ENCODE data around the gene NF1. TPM values are rescaled to one million over a fixed set of nuclear protein-coding genes. Genes with fewer than 3 reads are reported as not detected.
A peak's percentile ranks its signal among the peaks of the same experiment; 100 is the strongest.

Gene NF1
- total RNA-seq, 1 experiment from 2014 or later = 35.4 TPM

DNA sequence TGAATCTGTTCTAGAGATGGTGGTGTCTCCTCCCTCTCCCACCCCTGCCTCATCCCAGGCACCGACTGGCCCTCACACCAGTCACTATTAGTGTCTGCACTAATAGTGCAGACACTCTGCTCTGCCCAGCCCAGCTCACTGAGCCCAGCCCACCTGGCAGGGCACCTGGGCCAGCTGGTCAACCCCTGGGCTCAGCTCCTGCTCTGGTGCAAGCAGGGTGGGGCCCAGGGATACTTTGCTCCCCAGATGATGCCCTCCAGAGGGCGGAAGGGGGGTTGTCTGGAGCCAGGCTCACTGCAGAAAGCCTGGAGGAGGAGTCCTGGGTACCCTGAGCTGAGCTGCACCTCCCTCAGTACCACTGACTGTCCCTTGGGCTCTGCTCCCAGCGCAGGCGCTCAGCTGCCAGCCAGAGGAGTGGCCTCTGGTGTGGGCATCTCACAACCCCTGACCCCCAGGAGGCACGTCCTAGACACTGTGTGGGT lies 311.2 kb downstream of the NF1 start:
- ChIA-PET POLR2A (interaction anchor here (0.6 kb wide), 1 partner anchor 82 kb away, joined by 3 read pairs; no protein-coding TSS in a partner anchor), CTCF (interaction anchor here (0.6 to 3.8 kb wide), 15 partner anchors 8 to 437 kb away, joined by 3 to 21 read pairs (median 4); partner anchors contain the start of gene RAB11FIP4)
- no peak overlapping the region for H3K27ac Mint-ChIP-seq
- DNase-seq (ENCODE audit: low spot score) (peak; percentile 52), ATAC-seq (peak; percentile 96)
- no peaks in the 10 kb centered on the region for H3K36me3 Mint-ChIP-seq
- no peak overlapping the region for H3K4me3 Mint-ChIP-seq
- no peaks in the 10 kb centered on the region for H3K9me3 Mint-ChIP-seq
- H3K27me3 Mint-ChIP-seq (ENCODE audit: low read depth) = no peaks in the 10 kb centered on the region
- TF ChIP-seq, protein P1, sequence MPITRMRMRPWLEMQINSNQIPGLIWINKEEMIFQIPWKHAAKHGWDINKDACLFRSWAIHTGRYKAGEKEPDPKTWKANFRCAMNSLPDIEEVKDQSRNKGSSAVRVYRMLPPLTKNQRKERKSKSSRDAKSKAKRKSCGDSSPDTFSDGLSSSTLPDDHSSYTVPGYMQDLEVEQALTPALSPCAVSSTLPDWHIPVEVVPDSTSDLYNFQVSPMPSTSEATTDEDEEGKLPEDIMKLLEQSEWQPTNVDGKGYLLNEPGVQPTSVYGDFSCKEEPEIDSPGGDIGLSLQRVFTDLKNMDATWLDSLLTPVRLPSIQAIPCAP (CRISPR knock-in tag; IDR thresholded peaks at IDR 0.05) = no peak
- no peak for TF ChIP-seq ELF4 (CRISPR knock-in tag; IDR thresholded peaks at IDR 0.05; ENCODE audit: low read depth)
- peaks cover 17% of the 10 kb centered on the region for H3K4me1 Mint-ChIP-seq

DNA sequence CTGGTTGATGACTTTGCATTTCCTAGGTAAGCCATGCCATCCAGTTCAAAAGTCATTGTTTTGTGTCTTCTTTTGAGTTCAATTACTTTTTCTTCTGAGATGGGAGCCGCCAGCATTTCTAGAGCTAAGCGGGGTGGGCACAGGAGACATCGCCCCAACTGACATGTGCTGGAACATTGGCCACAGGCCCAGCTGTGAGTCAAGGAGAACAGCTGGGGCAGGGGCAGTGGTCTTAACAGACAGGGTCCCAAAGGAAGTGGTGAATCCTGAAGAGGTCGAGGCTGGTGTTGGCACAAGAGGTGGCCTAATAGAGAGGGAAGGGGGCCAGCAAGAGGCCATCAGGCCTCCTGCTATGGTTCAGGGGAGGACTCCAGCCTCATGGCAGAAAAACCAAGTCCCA lies 313.8 kb downstream of the NF1 start:
- Mint-ChIP-seq H3K4me3 (no peak overlapping the region), H3K4me1 (peaks cover 26% of the 10 kb centered on the region)
- POLR2A ChIA-PET = no interaction called here

DNA sequence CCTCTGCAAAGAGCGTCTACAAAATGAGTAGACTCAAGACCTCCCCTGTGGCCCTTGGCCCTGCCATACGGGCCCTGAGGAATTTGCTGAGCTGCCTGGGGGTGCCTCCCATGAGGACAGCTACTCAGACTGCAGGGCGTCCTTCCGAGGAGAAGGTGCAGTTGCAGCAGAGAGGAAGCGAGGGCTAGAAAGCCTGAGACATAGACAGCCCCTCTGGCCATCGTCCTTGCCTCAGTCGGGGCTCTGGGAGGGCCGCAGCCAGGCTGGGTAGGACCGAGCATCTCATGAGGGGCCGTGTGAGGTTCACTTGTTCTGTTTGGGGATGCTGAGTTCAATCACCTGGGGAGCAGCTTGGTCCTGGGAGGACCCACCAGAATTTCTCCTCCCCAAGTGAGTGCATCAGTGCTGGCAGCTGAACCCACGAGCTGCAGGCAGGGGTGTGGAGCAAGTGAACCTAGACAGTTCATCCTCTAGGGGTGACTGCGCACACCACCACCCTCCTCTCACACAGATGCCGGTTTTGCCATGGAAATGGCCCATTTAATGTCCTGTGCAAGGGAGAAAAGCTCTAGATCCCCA lies 317.0 kb downstream of the NF1 start:
- CTCF ChIA-PET = interaction anchor here (2.5 to 6.5 kb wide), 2 partner anchors 22 to 105 kb away, joined by 7 to 34 read pairs; partner anchors contain the start of gene RAB11FIP4
- H3K27me3 Mint-ChIP-seq (ENCODE audit: low read depth) = no peaks in the 10 kb centered on the region

More for the DNA sequence above, 313.8 kb downstream of the NF1 start:
- Mint-ChIP-seq H3K27me3 (ENCODE audit: low read depth) (no peaks in the 10 kb centered on the region), H3K36me3 (no peaks in the 10 kb centered on the region), H3K27ac (no peak overlapping the region), H3K9me3 (no peaks in the 10 kb centered on the region)
- TF ChIP-seq ZNF138 (CRISPR knock-in tag; conservative IDR thresholded peaks at IDR 0.05) (no peak), MYBL2 (CRISPR knock-in tag; IDR thresholded peaks at IDR 0.05) (no peak), ELF4 (CRISPR knock-in tag; IDR thresholded peaks at IDR 0.05; ENCODE audit: low read depth) (no peak), NR1H2 (CRISPR knock-in tag; IDR thresholded peaks at IDR 0.05) (no peak), ZNF396 (CRISPR knock-in tag; IDR thresholded peaks at IDR 0.05; ENCODE audit: borderline replicate concordance) (no peak)
- TF ChIP-seq, protein P2, sequence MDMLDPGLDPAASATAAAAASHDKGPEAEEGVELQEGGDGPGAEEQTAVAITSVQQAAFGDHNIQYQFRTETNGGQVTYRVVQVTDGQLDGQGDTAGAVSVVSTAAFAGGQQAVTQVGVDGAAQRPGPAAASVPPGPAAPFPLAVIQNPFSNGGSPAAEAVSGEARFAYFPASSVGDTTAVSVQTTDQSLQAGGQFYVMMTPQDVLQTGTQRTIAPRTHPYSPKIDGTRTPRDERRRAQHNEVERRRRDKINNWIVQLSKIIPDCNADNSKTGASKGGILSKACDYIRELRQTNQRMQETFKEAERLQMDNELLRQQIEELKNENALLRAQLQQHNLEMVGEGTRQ (CRISPR knock-in tag; IDR thresholded peaks at IDR 0.05) = no peak
- ATAC-seq = no peak
- CTCF ChIA-PET = interaction anchor here (0.8 to 1.1 kb wide), 2 partner anchors 19 to 109 kb away, joined by 3 read pairs; no protein-coding TSS in a partner anchor
- DNase-seq (ENCODE audit: low spot score) = no peak

DNA sequence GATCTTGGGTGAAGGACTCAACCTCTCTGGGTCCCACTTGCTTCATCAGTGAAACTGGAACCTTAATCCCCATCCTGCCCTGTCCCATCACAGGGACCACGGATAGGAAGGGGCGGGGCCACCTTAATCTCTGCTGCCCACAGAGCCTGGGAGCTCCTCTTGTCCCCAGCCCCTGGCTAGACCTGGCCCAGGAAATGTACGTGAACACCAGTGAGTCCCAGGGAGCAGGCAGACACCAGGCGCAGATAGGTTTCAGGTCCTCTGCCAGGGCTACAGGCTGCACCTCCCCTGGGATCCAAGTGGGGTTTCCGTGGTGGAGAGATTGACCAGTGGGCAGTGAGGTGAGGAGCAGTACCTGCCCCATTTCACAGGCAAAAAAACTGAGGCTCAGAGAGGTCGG lies 317.7 kb downstream of the NF1 start:
- CTCF ChIA-PET = interaction anchor here (0.6 to 6.5 kb wide), 4 partner anchors 13 to 105 kb away, joined by 3 to 34 read pairs (median 5); partner anchors contain the start of gene RAB11FIP4
- Mint-ChIP-seq H3K4me3 (no peak overlapping the region), H3K9me3 (no peaks in the 10 kb centered on the region), H3K36me3 (no peaks in the 10 kb centered on the region), H3K27me3 (ENCODE audit: low read depth) (no peaks in the 10 kb centered on the region; the same call in 1 of the 2 replicates), H3K27ac (no peak overlapping the region), H3K4me1 (peaks cover 18% of the 10 kb centered on the region)
- ATAC-seq = no peak
- no peak for DNase-seq (ENCODE audit: low spot score)
- POLR2A ChIA-PET = no interaction called here
- TF ChIP-seq, protein P3, sequence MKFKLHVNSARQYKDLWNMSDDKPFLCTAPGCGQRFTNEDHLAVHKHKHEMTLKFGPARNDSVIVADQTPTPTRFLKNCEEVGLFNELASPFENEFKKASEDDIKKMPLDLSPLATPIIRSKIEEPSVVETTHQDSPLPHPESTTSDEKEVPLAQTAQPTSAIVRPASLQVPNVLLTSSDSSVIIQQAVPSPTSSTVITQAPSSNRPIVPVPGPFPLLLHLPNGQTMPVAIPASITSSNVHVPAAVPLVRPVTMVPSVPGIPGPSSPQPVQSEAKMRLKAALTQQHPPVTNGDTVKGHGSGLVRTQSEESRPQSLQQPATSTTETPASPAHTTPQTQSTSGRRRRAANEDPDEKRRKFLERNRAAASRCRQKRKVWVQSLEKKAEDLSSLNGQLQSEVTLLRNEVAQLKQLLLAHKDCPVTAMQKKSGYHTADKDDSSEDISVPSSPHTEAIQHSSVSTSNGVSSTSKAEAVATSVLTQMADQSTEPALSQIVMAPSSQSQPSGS (CRISPR knock-in tag; IDR thresholded peaks at IDR 0.05; ENCODE audit: borderline replicate concordance, low read depth) = no peak
- no peak for TF ChIP-seq ZNF138 (CRISPR knock-in tag; conservative IDR thresholded peaks at IDR 0.05)
- TF ChIP-seq, protein P4, sequence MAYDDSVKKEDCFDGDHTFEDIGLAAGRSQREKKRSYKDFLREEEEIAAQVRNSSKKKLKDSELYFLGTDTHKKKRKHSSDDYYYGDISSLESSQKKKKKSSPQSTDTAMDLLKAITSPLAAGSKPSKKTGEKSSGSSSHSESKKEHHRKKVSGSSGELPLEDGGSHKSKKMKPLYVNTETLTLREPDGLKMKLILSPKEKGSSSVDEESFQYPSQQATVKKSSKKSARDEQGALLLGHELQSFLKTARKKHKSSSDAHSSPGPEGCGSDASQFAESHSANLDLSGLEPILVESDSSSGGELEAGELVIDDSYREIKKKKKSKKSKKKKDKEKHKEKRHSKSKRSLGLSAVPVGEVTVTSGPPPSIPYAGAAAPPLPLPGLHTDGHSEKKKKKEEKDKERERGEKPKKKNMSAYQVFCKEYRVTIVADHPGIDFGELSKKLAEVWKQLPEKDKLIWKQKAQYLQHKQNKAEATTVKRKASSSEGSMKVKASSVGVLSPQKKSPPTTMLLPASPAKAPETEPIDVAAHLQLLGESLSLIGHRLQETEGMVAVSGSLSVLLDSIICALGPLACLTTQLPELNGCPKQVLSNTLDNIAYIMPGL (CRISPR knock-in tag; IDR thresholded peaks at IDR 0.05) = no peak
- TF ChIP-seq, protein P5, sequence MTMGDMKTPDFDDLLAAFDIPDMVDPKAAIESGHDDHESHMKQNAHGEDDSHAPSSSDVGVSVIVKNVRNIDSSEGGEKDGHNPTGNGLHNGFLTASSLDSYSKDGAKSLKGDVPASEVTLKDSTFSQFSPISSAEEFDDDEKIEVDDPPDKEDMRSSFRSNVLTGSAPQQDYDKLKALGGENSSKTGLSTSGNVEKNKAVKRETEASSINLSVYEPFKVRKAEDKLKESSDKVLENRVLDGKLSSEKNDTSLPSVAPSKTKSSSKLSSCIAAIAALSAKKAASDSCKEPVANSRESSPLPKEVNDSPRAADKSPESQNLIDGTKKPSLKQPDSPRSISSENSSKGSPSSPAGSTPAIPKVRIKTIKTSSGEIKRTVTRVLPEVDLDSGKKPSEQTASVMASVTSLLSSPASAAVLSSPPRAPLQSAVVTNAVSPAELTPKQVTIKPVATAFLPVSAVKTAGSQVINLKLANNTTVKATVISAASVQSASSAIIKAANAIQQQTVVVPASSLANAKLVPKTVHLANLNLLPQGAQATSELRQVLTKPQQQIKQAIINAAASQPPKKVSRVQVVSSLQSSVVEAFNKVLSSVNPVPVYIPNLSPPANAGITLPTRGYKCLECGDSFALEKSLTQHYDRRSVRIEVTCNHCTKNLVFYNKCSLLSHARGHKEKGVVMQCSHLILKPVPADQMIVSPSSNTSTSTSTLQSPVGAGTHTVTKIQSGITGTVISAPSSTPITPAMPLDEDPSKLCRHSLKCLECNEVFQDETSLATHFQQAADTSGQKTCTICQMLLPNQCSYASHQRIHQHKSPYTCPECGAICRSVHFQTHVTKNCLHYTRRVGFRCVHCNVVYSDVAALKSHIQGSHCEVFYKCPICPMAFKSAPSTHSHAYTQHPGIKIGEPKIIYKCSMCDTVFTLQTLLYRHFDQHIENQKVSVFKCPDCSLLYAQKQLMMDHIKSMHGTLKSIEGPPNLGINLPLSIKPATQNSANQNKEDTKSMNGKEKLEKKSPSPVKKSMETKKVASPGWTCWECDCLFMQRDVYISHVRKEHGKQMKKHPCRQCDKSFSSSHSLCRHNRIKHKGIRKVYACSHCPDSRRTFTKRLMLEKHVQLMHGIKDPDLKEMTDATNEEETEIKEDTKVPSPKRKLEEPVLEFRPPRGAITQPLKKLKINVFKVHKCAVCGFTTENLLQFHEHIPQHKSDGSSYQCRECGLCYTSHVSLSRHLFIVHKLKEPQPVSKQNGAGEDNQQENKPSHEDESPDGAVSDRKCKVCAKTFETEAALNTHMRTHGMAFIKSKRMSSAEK (CRISPR knock-in tag; IDR thresholded peaks at IDR 0.05; ENCODE audit: borderline replicate concordance) = no peak
- no peak for TF ChIP-seq CREM (CRISPR knock-in tag; IDR thresholded peaks at IDR 0.05)

More for the DNA sequence above, 317.0 kb downstream of the NF1 start:
- no peak for TF ChIP-seq GTF2I (CRISPR knock-in tag; conservative IDR thresholded peaks at IDR 0.05)
- TF ChIP-seq, protein P6, sequence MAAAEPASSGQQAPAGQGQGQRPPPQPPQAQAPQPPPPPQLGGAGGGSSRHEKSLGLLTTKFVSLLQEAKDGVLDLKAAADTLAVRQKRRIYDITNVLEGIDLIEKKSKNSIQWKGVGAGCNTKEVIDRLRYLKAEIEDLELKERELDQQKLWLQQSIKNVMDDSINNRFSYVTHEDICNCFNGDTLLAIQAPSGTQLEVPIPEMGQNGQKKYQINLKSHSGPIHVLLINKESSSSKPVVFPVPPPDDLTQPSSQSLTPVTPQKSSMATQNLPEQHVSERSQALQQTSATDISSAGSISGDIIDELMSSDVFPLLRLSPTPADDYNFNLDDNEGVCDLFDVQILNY (CRISPR knock-in tag; IDR thresholded peaks at IDR 0.05) = no peak
- no peak for TF ChIP-seq GABPB1 (CRISPR knock-in tag; IDR thresholded peaks at IDR 0.05)
- TF ChIP-seq, protein P7, sequence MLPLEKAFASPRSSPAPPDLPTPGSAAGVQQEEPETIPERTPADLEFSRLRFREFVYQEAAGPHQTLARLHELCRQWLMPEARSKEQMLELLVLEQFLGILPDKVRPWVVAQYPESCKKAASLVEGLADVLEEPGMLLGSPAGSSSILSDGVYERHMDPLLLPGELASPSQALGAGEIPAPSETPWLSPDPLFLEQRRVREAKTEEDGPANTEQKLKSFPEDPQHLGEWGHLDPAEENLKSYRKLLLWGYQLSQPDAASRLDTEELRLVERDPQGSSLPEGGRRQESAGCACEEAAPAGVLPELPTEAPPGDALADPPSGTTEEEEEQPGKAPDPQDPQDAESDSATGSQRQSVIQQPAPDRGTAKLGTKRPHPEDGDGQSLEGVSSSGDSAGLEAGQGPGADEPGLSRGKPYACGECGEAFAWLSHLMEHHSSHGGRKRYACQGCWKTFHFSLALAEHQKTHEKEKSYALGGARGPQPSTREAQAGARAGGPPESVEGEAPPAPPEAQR (CRISPR knock-in tag; IDR thresholded peaks at IDR 0.05) = no peak
- TF ChIP-seq ZNF138 (CRISPR knock-in tag; conservative IDR thresholded peaks at IDR 0.05) = no peak
- TF ChIP-seq FOXP1 (CRISPR knock-in tag; IDR thresholded peaks at IDR 0.05; ENCODE audit: borderline replicate concordance) = no peak
- H3K4me1 Mint-ChIP-seq = peaks cover 18% of the 10 kb centered on the region
- DNase-seq (ENCODE audit: low spot score) = no peak
- no peaks in the 10 kb centered on the region for H3K9me3 Mint-ChIP-seq
- no peak overlapping the region for H3K27ac Mint-ChIP-seq
- POLR2A ChIA-PET = no interaction called here
- no peaks in the 10 kb centered on the region for H3K36me3 Mint-ChIP-seq
- no peak overlapping the region for H3K4me3 Mint-ChIP-seq
- ATAC-seq = no peak
